HG02571 (cell line): ENCODE measurements around the gene FCRL3.

Experiments used
- ATAC-seq: cut with Tn5 transposase; IDR thresholded peaks from one replicate; pipeline ENCODE4 v1.9.1; 2021; ENCODE audit warnings: mild to moderate bottlenecking, moderate library complexity; ENCODE audit not compliant: unreplicated experiment

Gene FCRL3

DNA sequence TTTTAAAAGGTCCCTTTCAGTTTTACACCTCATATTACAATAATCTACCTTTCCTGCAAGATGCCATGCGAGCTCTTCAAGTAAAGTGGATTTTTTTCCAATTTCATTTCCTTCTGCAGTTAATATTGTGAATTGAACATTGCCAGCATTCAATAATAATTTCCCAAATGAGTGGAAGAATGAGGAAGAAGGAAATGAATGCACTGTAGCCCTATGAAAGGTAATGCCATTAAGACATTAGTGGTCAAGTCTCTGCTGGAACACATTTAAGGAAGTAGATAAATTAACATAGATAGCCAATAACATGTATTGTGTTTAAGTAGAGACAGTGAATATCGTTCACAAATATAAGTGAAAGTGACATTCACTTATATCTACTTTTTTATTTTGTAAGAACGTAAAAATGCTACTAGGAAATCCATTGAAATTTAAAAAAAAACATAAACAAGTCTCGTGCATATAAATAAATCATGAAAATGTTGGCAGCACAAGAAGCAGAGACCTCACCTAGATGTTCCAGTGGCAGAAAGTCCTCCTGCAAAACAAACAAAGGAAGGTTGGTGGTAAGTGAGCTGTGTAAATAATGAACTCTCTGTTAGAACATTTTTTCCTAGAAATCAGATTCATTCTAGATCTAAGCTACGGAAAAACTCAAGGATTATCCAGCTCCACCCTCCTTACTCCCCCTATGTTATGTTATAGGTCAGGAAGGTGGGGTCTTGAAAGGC is 17.7 kb downstream of the FCRL3 start:
- no peak for ATAC-seq

- no peak for ATAC-seq
Observed at GRCh38 chr1:157678721-157679120, 21.8 kb downstream of the FCRL3 start.

GRCh38 chr1:157673008-157673407 is 27.6 kb downstream of the FCRL3 start:
- no peak for ATAC-seq

GRCh38 chr1:157671895-157672294 is 28.7 kb downstream of the FCRL3 start:
- ATAC-seq = no peak

GRCh38 chr1:157659576-157660247 is 40.9 kb downstream of the FCRL3 start:
- ATAC-seq = no peak

GRCh38 chr1:157658571-157658970 is 42.0 kb downstream of the FCRL3 start:
- ATAC-seq = no peak

DNA sequence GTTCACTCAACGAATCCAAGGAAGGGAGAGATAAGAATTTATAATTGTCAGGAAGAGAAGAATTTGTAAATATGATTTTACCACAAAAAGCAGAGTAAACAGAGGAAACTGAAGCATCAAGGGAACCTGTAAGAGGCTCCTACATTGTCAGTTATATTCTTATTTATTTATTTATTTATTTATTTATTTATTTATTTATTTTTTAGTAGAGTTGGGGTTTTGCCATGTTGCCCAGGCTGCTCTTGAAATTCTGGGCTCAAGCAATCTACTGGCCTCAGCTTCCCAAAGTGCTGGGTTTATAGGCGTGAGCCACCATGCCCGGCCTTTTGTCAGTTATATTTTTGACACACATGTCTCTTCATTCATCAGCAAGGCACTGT is 47.1 kb downstream of the FCRL3 start:
- ATAC-seq = no peak

GRCh38 chr1:157652859-157653493 is 47.6 kb downstream of the FCRL3 start:
- peak; percentile 95 for ATAC-seq

- no peak for ATAC-seq
Observed at GRCh38 chr1:157648317-157648716, 52.3 kb downstream of the FCRL3 start.

DNA sequence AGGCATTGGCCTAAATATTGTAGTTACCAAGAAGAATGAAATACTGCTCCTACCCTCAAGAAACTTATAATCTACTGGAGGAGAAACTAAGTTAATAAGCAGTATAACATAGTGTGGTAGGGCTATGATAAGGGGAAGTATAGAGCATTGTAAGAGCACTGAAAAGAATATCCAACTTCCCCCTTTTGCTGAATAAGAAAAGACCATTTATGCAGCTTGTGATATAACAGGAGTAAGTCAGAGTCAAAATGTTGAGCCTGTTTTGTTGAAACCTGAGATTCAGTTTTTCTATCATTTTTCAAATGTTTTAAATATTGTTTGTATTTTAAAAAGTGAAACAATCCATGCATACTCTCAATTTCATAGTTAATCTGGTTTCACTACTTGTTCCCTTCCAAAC is 54.4 kb downstream of the FCRL3 start:
- ATAC-seq = no peak

- ATAC-seq = no peak
Observed at GRCh38 chr1:157641177-157641576, 59.4 kb downstream of the FCRL3 start.

GRCh38 chr1:157639800-157640199 is 60.8 kb downstream of the FCRL3 start:
- ATAC-seq = no peak

DNA sequence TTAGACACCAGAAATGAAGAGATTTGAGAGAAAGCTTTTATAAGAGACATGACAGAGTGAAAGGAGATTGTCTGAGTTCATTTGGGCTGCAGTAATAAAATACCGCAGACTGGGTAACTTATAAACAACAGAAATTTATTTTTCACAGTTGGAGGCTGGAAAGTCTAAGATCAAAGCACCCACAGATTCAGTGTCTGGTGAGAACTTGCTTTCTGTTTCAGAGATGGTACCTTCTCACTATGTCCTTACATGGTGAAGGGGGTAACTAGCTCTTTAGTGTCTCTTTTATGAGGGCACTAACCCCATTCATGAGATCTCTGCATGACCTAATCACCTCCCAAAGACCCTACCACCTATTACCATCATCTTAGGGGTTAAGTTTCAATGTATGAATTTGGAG is 71.8 kb downstream of the FCRL3 start:
- ATAC-seq = no peak
